ENCODE measurements around the gene TUBB4A. TPM values are rescaled to one million over a fixed set of nuclear protein-coding genes. Genes with fewer than 3 reads are reported as not detected.

The TUBB4A gene
- total RNA-seq, 4 donors from 2014 or later = 0.22 TPM; not detected in 3

DNA sequence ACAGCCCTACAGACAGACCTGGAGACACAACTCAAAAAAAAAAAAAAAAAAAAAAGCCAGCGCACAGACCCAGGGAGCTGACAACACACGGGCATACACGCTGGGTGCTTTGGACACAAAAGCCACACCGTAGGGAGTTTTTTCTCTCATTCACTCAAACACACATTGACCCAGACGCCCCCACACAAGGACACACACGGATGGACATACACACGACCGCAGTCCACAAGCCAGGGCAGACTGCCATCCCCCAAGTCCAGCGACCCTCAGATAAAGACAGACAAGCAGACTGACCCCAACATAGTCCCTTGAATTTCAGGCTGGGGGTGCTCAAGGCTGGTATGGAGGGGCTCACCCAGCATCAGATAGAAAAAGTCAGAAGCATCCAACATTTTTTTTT is 12.0 kb upstream of the TUBB4A start:
- no peak for TF ChIP-seq CTCF (IDR thresholded peaks at IDR 0.05; ENCODE audit: low read depth)

DNA sequence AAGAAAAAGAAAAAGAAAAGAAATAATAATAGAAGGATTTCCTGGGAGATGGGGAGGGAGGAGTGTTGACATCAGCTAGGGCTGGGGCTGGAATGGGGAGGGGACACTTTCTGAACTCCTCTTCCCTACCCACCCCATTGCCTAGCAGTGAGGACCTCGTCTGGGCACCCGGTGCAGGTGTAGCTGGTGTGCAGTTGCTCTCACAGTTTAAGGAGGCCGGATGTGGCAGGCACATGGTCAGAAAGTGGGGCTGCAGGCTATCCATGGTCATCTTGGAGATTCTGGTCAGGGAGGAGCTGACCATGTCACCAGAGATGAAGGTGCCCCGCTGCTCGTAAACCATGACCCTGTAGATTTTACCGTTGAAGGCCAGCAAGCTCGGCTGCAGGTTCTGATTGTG is 8.5 kb upstream of the TUBB4A start:
- no peak for TF ChIP-seq CTCF (IDR thresholded peaks at IDR 0.05; ENCODE audit: low read depth)

GRCh38 chr19:6509118-6509971 is 7.2 kb upstream of the TUBB4A start:
- no peak for TF ChIP-seq CTCF (IDR thresholded peaks at IDR 0.05; ENCODE audit: low read depth)

- TF ChIP-seq CTCF (IDR thresholded peaks at IDR 0.05; ENCODE audit: low read depth) = no peak
These were observed 1.5 kb upstream of the TUBB4A start for GRCh38 chr19:6503407-6504201.

- TF ChIP-seq CTCF (IDR thresholded peaks at IDR 0.05; ENCODE audit: low read depth) = no peak
These were observed 1.0 kb downstream of the TUBB4A start for GRCh38 chr19:6500837-6501739.

DNA sequence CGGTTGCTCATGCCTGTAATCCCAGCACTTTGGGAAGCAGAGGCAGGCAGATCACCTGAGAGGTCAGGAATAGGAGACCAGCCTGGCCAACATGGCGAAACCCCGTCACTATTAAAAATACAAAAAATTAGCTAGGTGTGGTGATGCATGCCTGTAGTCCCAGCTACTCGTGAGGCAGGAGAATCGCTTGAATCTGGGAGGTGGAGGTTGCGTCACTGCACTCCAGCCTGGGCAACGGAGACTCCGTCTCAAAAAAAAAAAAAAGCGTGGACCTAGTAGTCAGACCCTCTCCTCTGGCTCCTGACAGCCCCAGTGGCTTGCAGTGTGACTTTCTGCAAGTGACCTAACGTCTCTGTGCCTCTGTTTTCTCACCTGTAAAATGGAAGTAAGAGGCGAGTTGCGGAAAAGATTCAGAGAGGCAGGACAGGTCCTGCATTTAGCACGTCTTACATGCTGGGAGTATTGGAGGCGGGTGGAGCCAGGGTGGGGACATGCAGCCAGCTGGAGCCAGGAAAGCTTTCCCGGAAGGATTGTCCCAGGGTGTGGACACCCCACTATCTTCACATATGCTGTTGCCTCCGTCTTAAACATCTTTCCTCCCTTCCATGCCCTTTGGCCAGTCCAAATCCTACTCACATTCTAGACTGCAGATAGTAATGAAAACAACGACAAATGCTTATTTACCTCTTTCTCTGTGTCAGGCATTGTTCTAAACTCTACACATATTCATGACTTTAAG is 2.9 kb downstream of the TUBB4A start:
- no peak for TF ChIP-seq CTCF (IDR thresholded peaks at IDR 0.05; ENCODE audit: low read depth)
